GM23338 (cell line): Measurements from ENCODE around the gene HIF3A. TPM values are rescaled to one million over a fixed set of nuclear protein-coding genes. Genes with fewer than 3 reads are reported as not detected.

Source experiments
- ATAC-seq: fragments of 200-7000 bp; cut with Tn5 transposase; 3 replicates; pipeline ENCODE4 v1.9.1; 2020
- DNase-seq: peaks from one replicate; pipeline ENCODE4 v3.0.0-alpha.2; 2015; ENCODE audit warnings: low spot score
- H2AFZ ChIP-seq: fragments of 200-600 bp; sonication (generic); 2 replicates; pipeline ENCODE4 v1.8.0; 2016; ENCODE audit warnings: antibody characterized with exemption, mild to moderate bottlenecking, moderate library complexity
- H3F3A ChIP-seq: fragments of 200-600 bp; sonication (generic); replicated peaks from 2 replicates; pipeline ENCODE4 v1.8.0; 2017; ENCODE audit warnings: antibody characterized with exemption, mixed run types, low read depth
- H3K27ac ChIP-seq: fragments of 200-600 bp; sonication (generic); 2 replicates; pipeline ENCODE4 v1.6.1; 2016; ENCODE audit warnings: low read depth
- H3K27me3 ChIP-seq: fragments of 200-600 bp; sonication (generic); 2 replicates; pipeline ENCODE4 v1.8.0; 2016; ENCODE audit warnings: mild to moderate bottlenecking, mixed run types, moderate library complexity; ENCODE audit not compliant: insufficient read depth
- H3K36me3 ChIP-seq: fragments of 200-600 bp; sonication (generic); 2 replicates; pipeline ENCODE4 v1.8.0; 2016; ENCODE audit warnings: mild to moderate bottlenecking; ENCODE audit not compliant: insufficient read depth
- H3K4me1 ChIP-seq: fragments of 200-600 bp; sonication (generic); 2 replicates; pipeline ENCODE4 v1.8.0; 2016; ENCODE audit warnings: mild to moderate bottlenecking, moderate library complexity; ENCODE audit not compliant: insufficient read depth
- H3K4me2 ChIP-seq: fragments of 200-600 bp; sonication (generic); 2 replicates; pipeline ENCODE4 v1.7.1; 2017; ENCODE audit warnings: mixed run types
- H3K4me3 ChIP-seq: fragments of 200-600 bp; sonication (generic); 2 replicates; pipeline ENCODE4 v1.6.1; 2016; ENCODE audit warnings: mixed run types
- H3K79me2 ChIP-seq: fragments of 200-600 bp; sonication (generic); replicated peaks from 2 replicates; pipeline ENCODE4 v1.8.0; 2017; ENCODE audit warnings: mild to moderate bottlenecking; ENCODE audit not compliant: insufficient read depth
- H3K9me2 ChIP-seq: fragments of 200-600 bp; sonication (generic); 2 replicates; pipeline ENCODE4 v1.8.0; 2017; ENCODE audit not compliant: insufficient read depth
- H4K20me1 ChIP-seq: fragments of 200-600 bp; sonication (generic); replicated peaks from 2 replicates; pipeline ENCODE4 v1.8.0; 2017; ENCODE audit warnings: mild to moderate bottlenecking; ENCODE audit not compliant: insufficient read depth
- H3K27ac Mint-ChIP-seq: 2 replicates; pipeline ENCODE4 v1.8.0; 2020; ENCODE audit warnings: inconsistent platforms, mild to moderate bottlenecking, moderate library complexity, mixed read lengths
- H3K27me3 Mint-ChIP-seq: 3 replicates; pipeline ENCODE4 v1.8.0; 2022; ENCODE audit warnings: low read depth, mild to moderate bottlenecking, moderate library complexity, mixed read lengths, inconsistent platforms; ENCODE audit not compliant: insufficient read depth, poor library complexity
- H3K36me3 Mint-ChIP-seq: 3 replicates; pipeline ENCODE4 v1.8.0; 2021; ENCODE audit warnings: low read depth, mild to moderate bottlenecking, inconsistent platforms, moderate library complexity, mixed read lengths
- H3K4me1 Mint-ChIP-seq: 3 replicates; pipeline ENCODE4 v1.8.0; 2020; ENCODE audit warnings: mild to moderate bottlenecking, inconsistent platforms, mixed read lengths
- H3K4me3 Mint-ChIP-seq: 3 replicates; pipeline ENCODE4 v1.8.0; 2021; ENCODE audit warnings: moderate library complexity, mild to moderate bottlenecking, inconsistent platforms, mixed read lengths
- H3K9me3 Mint-ChIP-seq: 3 replicates; pipeline ENCODE4 v1.8.0; 2020; ENCODE audit warnings: moderate library complexity, mild to moderate bottlenecking, inconsistent platforms, mixed read lengths
- CREB1 ChIP-seq: fragments of 250-450 bp; sonication (Bioruptor Pico); IDR thresholded peaks from 2 replicates; pipeline ENCODE4 v1.5.0; 2020; ENCODE audit warnings: low read depth, mild to moderate bottlenecking, moderate library complexity
- CTCF ChIP-seq, 2 experiments: fragments of 200-600 bp in 1 of 2; sonication (generic) in 1 of 2; conservative IDR thresholded peaks; 2 replicates each; pipeline versions ENCODE4 v1.5.1 to v1.6.1; 2016 to 2017; ENCODE audit warnings: antibody characterized with exemption in 2 of 2, low read depth in 2 of 2, mild to moderate bottlenecking in 2 of 2, moderate library complexity in 1 of 2
- ETS1 ChIP-seq: IDR thresholded peaks from 2 replicates; pipeline ENCODE4 v1.6.1; 2016; ENCODE audit warnings: antibody characterized with exemption
- EZH2 ChIP-seq: fragments of 200-600 bp; sonication (generic); IDR thresholded peaks from one replicate; pipeline ENCODE4 v1.8.0; 2017; ENCODE audit warnings: antibody characterized with exemption, mild to moderate bottlenecking, low read depth; ENCODE audit not compliant: unreplicated experiment
- EZH2phosphoT487 ChIP-seq: fragments of 200-600 bp; sonication (generic); IDR thresholded peaks from one replicate; pipeline ENCODE4 v1.8.1; 2018; ENCODE audit warnings: antibody characterized with exemption; ENCODE audit not compliant: unreplicated experiment
- JUNB ChIP-seq: IDR thresholded peaks from one replicate; pipeline ENCODE4 v1.6.1; 2016; ENCODE audit warnings: antibody characterized with exemption; ENCODE audit not compliant: unreplicated experiment
- NANOG ChIP-seq: IDR thresholded peaks from 2 replicates; pipeline ENCODE4 v1.6.1; 2016; ENCODE audit warnings: antibody characterized with exemption, borderline replicate concordance
- POLR2AphosphoS5 ChIP-seq: IDR thresholded peaks from 2 replicates; pipeline ENCODE4 v1.6.1; 2016; ENCODE audit warnings: antibody characterized with exemption, low read depth
- REST ChIP-seq: IDR thresholded peaks from one replicate; pipeline ENCODE4 v1.6.1; 2018; ENCODE audit warnings: antibody characterized with exemption; ENCODE audit not compliant: unreplicated experiment
- STAT1 ChIP-seq: IDR thresholded peaks from one replicate; pipeline ENCODE4 v1.6.1; 2016; ENCODE audit warnings: antibody characterized with exemption; ENCODE audit not compliant: unreplicated experiment
- ZNF114 ChIP-seq: fragments of 250-450 bp; sonication (Bioruptor Pico); IDR thresholded peaks from 2 replicates; pipeline ENCODE4 v1.5.0; 2020; ENCODE audit warnings: mild to moderate bottlenecking, moderate library complexity
- ZNF331 ChIP-seq: fragments of 250-450 bp; sonication (Bioruptor Pico); IDR thresholded peaks from 2 replicates; pipeline ENCODE4 v1.5.0; 2020; ENCODE audit warnings: low read depth, mild to moderate bottlenecking, moderate library complexity
- ZNF462 ChIP-seq: fragments of 250-450 bp; sonication (Bioruptor Pico); IDR thresholded peaks from 2 replicates; pipeline ENCODE4 v1.5.0; 2020; ENCODE audit warnings: mild to moderate bottlenecking, moderate library complexity
- polyA plus RNA-seq: library from polyadenylated mRNA; unstranded; fragments of >200 nt; fragmentation: Nextera tagmentation; extraction: Ambion mirVana; gene quantifications from 2 replicates; pipeline ENCODE4 v1.2.1, GENCODE V29; 2016
- total RNA-seq: library from RNA; depleted of rRNA; stranded (reverse); fragments of >200 nt; shearing (Covaris generic); gene quantifications from 2 replicates; pipeline ENCODE4 v1.2.3, GENCODE V29; 2014

HIF3A gene
- total and polyA plus RNA-seq, 2 experiments from 2014 or later: 20.4 to 70.5 TPM

DNA sequence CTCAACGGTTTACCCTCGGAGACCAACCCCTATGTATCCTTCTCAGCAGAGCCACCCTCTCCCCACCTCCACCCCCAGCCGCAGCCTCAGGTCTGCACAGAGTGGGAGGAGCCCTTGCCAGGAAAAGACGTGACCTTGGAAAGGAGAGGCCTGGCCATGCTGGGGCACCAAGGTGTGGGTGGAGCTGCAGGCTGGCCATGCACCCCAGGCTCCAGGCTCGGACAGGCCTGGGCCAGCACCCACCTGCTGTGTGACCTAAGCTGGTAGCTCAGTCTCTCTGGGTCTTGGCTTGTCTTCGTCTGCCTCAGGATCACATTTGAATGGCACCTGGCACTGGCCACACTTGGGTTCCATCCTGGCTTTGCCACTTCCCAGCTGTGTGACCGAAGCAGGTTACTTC lies 87.0 kb downstream of the HIF3A start:
- no peaks in the 10 kb centered on the region for H3K4me1 Mint-ChIP-seq
- H2AFZ ChIP-seq: no peak overlapping the region
- H3K27ac ChIP-seq: no peak overlapping the region
- no peaks in the 10 kb centered on the region for H3F3A ChIP-seq
- H3K4me3 Mint-ChIP-seq: no peak overlapping the region
- no peaks in the 10 kb centered on the region for H3K9me2 ChIP-seq
- peaks cover 20% of the 10 kb centered on the region for H4K20me1 ChIP-seq
- H3K27ac Mint-ChIP-seq: no peak overlapping the region
- peaks cover 6% of the 10 kb centered on the region for H3K27me3 Mint-ChIP-seq
- no peak overlapping the region for H3K4me3 ChIP-seq
- ATAC-seq (no peak), DNase-seq (no peak)
- H3K9me3 Mint-ChIP-seq: no peaks in the 10 kb centered on the region
- no peaks in the 10 kb centered on the region for H3K27me3 ChIP-seq
- H3K4me2 ChIP-seq: no peak overlapping the region
- H3K36me3 Mint-ChIP-seq: peaks cover 79% of the 10 kb centered on the region
- peaks cover 24% of the 10 kb centered on the region for H3K79me2 ChIP-seq
- H3K4me1 ChIP-seq: no peaks in the 10 kb centered on the region
- TF ChIP-seq POLR2AphosphoS5 (no peak), REST (no peak), EZH2phosphoT487 (no peak), CREB1 (no peak), STAT1 (no peak), ZNF331 (no peak), CTCF (conservative IDR thresholded peaks at IDR 0.05; ENCODE audit: low read depth in 2 of 2) (no peak), ZNF114 (no peak), NANOG (no peak), JUNB (no peak), ZNF462 (CRISPR knock-in tag) (no peak), ETS1 (no peak), EZH2 (no peak)
- H3K36me3 ChIP-seq: peaks cover 5% of the 10 kb centered on the region
